ENCODE measurements around the gene GNAZ.

GNAZ gene

GRCh38 chr22:23031381-23031780 lies 38.9 kb upstream of the GNAZ start:
- in situ Hi-C loops (cut with HindIII; ENCODE audit: low sequenced_read_pairs), result no loop called here
- no peak for DNase-seq (ENCODE audit: low read depth, low spot score)
- no peak overlapping the region for H3K4me3 ChIP-seq (ENCODE audit: low read depth, low read length)
- no peak for TF ChIP-seq CTCF (IDR thresholded peaks at IDR 0.05; ENCODE audit: low read depth, low read length)

GRCh38 chr22:23031786-23032185 lies 38.5 kb upstream of the GNAZ start:
- in situ Hi-C loops (cut with HindIII; ENCODE audit: low sequenced_read_pairs), result no loop called here
- DNase-seq (ENCODE audit: low read depth, low spot score), result no peak
- no peak for TF ChIP-seq CTCF (IDR thresholded peaks at IDR 0.05; ENCODE audit: low read depth, low read length)
- H3K4me3 ChIP-seq (ENCODE audit: low read depth, low read length), result no peak overlapping the region

- no peak overlapping the region for H3K4me3 ChIP-seq (ENCODE audit: low read depth, low read length)
- in situ Hi-C loops (cut with HindIII; ENCODE audit: low sequenced_read_pairs), result no loop called here
- TF ChIP-seq CTCF (IDR thresholded peaks at IDR 0.05; ENCODE audit: low read depth, low read length), result no peak
- DNase-seq (ENCODE audit: low read depth, low spot score), result no peak
Measured at GRCh38 chr22:23032658-23033057, 37.7 kb upstream of the GNAZ start.

GRCh38 chr22:23033116-23033905 lies 37.0 kb upstream of the GNAZ start:
- no peak for TF ChIP-seq CTCF (IDR thresholded peaks at IDR 0.05; ENCODE audit: low read depth, low read length)
- H3K4me3 ChIP-seq (ENCODE audit: low read depth, low read length), result no peak overlapping the region
- DNase-seq (ENCODE audit: low read depth, low spot score), result no peak
- in situ Hi-C loops (cut with HindIII; ENCODE audit: low sequenced_read_pairs), result no loop called here

GRCh38 chr22:23034621-23035556 lies 35.4 kb upstream of the GNAZ start:
- DNase-seq (ENCODE audit: low read depth, low spot score), result no peak
- in situ Hi-C loops (cut with HindIII; ENCODE audit: low sequenced_read_pairs), result no loop called here
- no peak overlapping the region for H3K4me3 ChIP-seq (ENCODE audit: low read depth, low read length)
- no peak for TF ChIP-seq CTCF (IDR thresholded peaks at IDR 0.05; ENCODE audit: low read depth, low read length)

GRCh38 chr22:23035557-23036277 lies 34.6 kb upstream of the GNAZ start:
- in situ Hi-C loops (cut with HindIII; ENCODE audit: low sequenced_read_pairs), result no loop called here
- no peak for DNase-seq (ENCODE audit: low read depth, low spot score)
- TF ChIP-seq CTCF (IDR thresholded peaks at IDR 0.05; ENCODE audit: low read depth, low read length), result no peak
- H3K4me3 ChIP-seq (ENCODE audit: low read depth, low read length), result no peak overlapping the region
